HS-5 (cell line): ENCODE data around the gene DDX39B.

Experiments used
- DNase-seq: peaks from one replicate; pipeline ENCODE4 v3.0.0-alpha.2; 2012; ENCODE audit warnings: low read depth

DDX39B gene

DNA sequence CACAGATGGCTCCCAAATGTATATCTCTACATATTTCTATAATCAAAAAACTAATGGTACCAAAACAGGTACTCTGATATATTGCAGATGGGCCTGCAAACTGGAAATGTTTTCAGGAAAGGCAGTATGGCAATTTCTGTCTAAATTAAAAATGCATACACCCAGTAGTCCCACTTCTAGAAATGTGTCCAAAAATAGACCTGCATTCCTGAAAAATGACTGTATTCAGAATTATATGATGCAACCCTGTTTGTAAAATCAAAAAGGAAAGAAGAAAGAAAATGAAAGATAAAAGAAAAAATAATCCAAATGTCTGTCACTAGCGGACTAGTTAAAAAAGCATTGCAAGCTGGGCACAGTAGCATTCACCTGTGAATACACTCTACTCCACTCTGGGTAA is 56.7 kb downstream of the DDX39B start:
- DNase-seq: no peak

DNA sequence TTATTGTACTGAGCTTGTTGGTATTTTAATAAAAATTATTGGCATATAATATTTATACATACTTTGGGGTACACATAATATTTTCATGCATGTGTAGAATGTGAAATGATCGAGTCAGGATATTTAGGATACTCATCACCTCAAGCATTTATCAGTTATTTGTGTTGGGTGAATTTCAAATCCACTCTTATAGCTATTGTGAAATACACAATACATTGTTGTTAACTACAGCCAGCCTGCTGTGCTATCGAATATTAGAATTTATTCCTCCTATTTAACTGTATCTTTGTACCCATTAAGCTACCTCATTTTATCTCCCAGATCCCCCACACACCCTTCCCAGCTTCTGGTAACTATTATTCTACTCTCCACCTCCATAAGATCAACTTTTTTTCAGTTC is 58.4 kb downstream of the DDX39B start:
- DNase-seq: no peak

- DNase-seq: no peak
These were observed 61.2 kb downstream of the DDX39B start for GRCh38 chr6:31480574-31480973.
